HG03066 (cell line): ENCODE data around the gene PCNX2.

Experiments
- ATAC-seq: cut with Tn5 transposase; IDR thresholded peaks from one replicate; pipeline ENCODE4 v1.9.1; 2021; ENCODE audit warnings: low read depth; ENCODE audit not compliant: unreplicated experiment

The PCNX2 gene, protein sequence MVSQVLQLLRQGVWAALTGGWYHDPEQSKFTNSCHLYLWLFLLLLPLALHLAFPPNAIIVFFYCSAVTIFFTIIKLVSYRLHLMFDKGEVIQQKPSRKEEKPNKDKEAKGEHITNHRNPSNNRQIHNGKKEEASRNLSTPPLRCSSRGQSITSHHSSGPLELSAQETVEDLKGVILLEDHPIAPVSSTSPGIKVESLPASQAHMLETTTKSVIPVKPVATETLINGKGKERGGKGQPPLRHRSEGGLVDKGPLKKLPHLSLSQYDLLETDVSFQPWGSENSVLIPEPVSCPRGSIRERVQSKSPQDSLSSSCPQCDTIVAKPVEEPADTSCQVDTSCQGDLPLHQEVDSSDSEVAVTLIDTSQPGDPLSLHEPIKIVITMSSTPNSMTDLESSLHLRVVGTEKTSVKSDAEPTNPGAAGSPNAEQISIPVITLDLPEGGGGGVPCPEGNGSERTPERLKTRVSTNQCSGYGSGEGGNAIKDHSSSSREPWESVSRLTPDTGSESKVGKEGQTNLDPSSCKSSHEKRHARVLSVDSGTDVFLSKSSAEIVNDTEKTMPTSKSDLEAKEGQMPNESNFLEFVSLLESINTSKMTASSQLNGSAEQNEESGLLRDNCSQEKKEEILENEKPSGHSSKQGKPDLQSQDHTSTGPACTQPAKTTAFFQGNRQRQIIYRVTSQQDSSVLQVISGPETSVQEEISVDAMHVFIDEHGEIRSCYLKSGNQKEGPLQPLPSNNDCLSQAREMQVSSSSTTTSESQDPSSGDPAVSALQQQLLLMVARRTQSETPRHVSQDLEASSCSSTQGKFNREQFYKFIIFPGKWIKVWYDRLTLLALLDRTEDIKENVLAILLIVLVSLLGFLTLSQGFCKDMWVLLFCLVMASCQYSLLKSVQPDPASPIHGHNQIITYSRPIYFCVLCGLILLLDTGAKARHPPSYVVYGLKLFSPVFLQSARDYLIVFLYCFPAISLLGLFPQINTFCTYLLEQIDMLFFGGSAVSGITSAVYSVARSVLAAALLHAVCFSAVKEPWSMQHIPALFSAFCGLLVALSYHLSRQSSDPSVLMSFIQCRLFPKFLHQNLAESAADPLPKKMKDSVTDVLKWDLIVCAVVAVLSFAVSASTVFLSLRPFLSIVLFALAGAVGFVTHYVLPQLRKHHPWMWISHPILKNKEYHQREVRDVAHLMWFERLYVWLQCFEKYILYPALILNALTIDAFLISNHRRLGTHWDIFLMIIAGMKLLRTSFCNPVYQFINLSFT (N-terminal part only)

DNA sequence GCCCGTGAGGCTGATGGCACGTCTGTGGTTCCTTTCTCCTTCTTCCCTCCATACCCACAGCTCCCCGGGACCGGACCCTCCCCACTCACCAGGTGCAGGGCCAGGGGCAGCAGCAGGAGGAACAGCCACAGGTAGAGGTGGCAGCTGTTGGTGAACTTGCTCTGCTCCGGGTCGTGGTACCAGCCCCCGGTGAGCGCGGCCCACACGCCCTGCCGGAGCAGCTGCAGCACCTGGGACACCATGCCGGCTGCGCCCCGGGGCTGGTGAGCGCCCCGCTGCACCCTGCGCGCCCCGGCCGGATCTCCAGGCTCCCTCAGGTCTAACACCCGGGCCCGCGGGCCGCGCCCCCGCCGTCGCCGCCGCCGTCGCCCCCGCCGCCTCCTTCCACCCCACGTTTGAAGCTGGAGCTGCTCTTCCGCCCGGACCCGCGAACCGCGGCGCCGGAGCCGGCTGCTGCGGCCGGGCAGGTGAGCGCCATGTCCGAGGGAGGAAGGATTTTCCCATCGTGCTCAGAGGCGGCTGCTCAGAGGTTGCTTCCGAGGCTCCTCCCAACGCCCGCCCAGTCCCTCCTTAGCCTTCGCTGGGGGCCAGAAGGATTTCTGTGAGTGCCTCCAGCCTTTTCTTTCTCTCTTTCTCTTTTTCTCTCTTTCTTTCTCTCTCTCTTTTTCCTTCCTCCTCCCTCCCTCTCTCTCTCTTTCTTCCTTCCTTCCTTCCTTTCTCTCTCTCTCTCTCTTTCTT, at the start of gene PCNX2:
PCNX2 (minus strand) TSS at position 489 of the 738 bp plus-strand sequence; CDS start at position 242, 247 bp downstream.
- ATAC-seq, result peak; percentile 77

DNA sequence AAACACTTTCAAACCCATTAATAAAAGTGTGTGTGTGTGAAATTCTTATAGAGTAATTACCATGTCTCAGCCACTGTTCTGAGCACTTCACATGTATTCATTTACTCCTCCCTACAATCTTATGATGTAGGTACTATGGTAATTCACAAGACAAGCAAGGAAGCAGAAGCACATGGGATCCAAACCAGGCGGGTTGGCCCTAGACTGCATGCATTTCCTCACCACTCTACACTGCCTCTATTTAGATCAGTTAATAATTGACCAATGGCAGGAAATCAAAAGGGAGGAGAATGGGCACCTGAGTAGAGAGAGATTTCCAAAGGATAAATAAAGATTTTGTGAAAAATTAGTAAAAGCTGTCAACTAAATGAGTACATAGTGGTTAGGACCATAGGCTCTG, 47.7 kb upstream of the PCNX2 start:
- no peak for ATAC-seq

DNA sequence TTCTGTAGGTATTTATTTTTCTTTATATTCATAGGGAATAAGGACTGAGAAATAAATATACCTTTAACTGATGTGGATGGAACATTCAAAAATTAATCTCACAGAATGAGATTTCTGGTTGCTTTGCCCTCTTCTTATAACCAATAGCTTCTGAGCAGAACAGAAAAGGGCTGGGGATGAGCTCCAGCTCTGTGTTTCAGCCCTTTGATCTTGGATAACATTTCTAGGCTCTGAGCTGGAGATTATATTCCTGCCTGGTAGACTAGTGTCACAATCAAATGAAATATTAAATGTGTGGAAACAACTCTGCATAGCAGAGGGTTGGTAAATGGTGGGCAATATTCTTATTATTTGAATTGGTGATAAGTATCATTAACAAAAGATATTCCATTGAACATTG, 46.6 kb upstream of the PCNX2 start:
- ATAC-seq, result no peak

DNA sequence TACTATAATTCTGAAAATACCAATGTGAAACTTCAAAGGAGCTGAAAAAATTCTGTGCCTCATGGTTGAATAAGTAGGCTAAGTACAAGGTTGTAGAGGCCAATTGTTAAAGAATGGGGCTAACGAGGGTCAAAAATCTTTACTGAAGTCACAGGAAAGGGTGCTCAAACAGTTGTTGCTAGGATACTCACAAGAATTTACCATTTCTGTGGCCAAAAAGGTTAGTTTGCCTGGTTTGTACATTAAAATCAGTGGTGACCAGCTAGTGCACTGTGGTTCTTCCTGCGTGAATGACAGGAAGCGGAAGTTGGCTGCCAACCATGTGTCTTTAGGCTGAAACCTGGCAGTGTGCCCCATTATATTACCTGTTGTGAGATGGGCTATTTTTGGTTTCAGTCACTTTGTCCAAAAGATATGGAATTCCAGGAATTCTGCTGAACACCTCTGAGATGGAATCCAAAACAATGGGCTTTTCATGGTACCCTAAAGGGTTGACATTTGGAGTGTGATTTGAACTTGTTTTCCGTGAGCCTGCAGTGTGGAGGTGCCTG, 45.5 kb upstream of the PCNX2 start:
- ATAC-seq, result no peak

DNA sequence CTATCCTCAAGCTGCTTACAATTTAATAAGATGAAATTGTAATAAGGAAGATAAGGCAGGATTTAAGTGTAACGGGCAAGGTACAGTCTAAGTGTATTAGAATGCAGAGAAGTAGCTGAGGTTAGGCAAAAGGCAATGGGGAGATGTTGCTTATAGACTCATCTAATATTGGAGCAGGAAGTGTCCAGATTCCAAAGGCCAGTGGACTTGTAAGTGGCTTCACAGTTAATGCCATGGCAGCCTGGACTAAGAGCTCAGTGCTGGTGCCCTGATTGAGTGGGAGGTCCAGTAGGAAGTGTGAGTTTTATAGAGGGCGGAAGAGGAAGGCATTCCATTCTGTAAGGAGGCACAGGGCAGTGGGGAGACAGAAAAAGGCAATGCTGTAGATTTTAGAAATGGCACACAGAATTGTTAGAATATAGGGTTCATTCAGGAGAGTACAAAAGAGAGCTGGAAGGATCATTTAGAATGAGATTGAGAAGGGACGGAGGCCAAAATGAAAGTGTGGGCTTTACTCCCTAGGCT, 44.6 kb upstream of the PCNX2 start:
- no peak for ATAC-seq

DNA sequence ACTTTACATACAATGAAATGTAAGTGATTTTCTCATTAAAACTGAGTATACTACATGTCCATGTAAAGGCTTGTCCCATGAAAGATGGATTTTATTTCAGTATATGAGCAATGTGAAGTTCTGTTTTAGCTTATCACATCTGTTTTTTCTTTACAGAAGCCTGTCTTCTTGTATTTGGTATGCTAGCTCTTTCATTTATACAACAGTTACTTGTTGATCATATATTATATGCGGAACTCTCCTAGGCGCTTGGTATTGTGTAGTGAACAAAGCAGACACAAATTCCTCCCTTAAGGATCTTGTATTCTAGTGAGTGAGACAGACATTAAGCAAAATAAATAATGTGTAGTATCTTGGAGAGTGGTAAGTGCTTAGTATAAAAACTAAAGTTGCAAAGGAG, 42.6 kb upstream of the PCNX2 start:
- ATAC-seq, result no peak

DNA sequence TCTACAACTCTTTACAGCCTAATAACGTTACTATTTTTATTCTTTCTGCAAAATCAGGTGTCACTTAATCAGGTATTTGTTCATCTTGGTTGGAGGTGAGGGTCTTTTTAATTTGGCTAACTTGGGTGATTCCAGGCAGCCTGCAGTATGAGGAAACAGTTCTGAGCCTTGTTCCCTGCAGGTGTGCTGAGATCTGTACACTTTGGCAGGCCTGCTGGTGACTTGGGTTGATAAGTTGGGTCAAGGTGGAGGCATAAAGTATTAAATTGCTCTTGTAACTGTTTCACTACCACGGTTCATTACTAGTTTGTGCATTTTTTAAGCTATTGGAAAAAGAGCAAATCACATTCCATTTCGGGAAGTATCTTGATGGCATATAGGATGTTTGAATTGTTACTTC, 42.0 kb upstream of the PCNX2 start:
- no peak for ATAC-seq

DNA sequence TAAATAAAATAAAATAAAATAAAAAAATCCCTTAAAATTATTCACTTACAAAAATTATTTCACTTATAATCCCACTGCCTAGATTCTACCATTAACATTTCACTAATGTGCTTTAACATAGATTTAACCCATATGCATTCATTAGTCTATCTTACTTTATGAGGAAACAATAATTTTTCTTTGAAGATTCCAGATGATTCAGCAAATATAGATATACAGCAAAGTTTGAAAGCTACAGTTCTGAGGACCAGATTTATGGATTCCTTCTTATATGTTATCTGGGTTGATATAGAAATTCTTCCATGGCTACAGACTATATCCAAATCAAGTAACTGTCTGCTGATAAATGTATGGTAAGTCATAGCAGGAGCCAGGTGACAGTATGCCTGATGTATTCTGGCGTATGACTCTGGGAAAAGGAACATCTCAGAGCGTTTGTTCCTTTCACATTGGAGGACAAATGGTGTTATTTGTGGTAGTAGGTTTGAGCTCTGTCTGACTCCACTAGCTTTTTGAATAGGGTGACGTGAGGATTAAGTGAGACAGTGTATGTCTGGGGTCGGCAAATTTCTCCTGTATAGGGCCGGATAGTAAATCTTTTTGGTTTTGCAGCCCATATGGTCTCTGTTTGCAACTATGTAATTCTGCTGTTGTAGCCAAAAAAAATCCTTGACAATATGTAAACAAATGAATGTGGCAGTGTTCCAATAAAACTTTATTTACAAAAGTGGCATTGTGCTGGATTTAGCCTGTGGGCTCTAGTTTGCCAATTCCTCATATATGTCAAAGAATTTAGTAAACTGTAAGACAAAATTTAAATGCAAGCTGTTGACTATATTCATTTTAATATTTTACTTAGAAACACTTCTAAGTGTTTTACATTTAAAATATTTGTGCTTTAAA, 41.3 kb upstream of the PCNX2 start:
- no peak for ATAC-seq

DNA sequence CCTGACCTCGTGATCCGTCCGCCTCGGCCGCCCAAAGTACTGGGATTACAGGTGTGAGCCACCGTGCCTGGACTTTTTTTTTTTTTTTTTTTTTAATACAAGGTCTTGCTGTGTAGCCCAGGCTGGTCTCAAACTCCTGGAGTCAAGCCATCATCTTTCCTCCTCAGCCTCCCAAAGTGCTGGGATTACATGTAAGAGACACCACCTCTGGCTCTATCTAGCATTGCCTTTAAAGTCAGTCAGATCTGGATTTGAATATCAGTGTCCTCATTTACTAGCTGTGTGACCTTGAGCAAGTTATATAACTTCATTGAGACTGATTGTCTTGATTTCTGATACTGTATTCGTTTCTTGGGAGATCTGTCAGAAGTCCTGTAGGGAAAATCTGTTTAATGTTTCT, 38.6 kb upstream of the PCNX2 start:
- ATAC-seq, result no peak

DNA sequence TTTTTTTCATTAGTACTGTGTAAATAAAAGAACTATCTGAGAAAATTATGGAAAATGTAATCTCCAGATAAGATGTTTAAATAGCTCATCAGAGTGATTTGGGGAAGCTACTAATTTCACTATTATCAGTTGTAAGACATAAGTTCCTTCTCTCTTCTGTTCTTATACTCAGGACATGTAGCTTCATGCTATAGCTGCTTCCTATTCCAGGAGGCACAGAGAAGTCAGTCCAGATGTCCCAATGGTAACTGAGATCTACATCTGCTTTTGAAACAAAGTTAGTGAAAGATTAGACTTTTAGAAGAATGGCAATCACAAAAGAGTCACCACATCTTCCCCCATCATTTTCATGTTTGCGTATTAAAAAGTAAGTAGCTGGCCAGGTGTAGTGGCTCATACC, 37.6 kb upstream of the PCNX2 start:
- no peak for ATAC-seq

DNA sequence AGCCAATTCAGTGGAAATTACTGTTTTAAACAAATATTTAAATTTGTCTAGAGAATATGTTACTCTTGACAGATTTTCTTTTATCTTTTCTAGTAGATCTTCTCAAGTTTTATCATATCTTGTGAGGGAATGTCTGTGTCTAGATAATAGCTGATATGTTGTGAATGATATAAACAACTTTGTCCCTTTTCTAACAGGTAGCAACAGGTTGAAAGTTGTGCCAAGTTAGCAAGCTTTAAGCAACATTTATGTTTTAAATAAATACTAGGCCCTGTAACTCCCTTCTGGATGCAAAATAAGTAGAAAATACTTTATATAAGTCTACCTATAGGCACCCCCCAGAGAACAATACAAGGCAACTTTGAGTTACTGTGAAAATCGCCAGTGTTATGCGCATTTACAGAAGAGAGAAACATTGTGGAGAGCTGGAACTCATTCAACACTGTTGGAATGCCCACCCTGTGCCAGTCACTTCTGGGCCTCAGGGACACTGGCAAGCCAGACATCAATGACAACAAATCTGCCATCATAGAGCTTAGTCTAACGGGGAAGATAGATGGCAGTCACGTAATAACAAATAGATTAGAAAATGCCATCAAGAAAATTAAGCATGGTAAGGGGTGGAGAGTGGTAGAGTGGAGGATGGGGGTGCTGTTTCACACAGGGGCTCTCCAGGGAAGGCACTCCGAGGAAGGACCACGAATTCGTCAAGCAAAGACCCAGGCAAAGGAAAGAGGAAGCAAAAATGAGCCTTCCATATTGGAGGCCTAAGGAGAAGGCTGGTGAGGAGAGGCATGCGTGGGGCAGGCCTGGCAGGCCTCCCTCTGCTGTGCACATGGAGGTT, 36.4 kb upstream of the PCNX2 start:
- ATAC-seq, result no peak

DNA sequence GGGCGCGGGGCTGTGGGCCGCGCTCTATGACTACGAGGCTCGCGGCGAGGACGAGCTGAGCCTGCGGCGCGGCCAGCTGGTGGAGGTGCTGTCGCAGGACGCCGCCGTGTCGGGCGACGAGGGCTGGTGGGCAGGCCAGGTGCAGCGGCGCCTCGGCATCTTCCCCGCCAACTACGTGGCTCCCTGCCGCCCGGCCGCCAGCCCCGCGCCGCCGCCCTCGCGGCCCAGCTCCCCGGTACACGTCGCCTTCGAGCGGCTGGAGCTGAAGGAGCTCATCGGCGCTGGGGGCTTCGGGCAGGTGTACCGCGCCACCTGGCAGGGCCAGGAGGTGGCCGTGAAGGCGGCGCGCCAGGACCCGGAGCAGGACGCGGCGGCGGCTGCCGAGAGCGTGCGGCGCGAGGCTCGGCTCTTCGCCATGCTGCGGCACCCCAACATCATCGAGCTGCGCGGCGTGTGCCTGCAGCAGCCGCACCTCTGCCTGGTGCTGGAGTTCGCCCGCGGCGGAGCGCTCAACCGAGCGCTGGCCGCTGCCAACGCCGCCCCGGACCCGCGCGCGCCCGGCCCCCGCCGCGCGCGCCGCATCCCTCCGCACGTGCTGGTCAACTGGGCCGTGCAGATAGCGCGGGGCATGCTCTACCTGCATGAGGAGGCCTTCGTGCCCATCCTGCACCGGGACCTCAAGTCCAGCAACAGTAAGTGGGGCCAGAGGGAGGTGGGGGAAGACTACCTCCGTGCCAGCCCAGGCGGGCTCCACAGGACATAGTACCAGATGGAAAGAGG, 32.8 kb upstream of the PCNX2 start:
- ATAC-seq, result peak; percentile 24

DNA sequence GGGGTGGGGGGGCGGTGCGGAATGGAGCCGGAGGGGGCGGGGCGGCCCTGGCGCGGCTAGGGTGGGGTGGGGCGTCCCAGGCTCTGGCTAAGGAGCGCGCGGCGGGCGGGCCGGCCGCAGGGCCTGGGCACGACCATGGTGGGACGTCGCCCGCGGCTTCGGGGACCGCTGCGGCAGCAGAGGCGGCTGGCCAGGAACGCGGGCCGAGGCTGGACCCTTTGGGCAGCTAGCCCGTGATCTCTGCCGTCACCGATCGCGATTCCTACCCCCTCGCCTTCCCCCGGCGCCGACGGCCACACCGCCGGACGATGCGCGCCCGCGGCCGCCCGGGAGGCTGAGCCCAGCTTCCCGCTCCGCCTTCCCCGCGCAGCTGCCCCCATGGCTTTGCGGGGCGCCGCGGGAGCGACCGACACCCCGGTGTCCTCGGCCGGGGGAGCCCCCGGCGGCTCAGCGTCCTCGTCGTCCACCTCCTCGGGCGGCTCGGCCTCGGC, 32.2 kb upstream of the PCNX2 start, which contains the start of gene MAP3K21:
MAP3K21 (plus strand) TSS at position 74 of the 491 bp plus-strand sequence; CDS start at position 379, 305 bp downstream.
- peak; percentile 38 for ATAC-seq

DNA sequence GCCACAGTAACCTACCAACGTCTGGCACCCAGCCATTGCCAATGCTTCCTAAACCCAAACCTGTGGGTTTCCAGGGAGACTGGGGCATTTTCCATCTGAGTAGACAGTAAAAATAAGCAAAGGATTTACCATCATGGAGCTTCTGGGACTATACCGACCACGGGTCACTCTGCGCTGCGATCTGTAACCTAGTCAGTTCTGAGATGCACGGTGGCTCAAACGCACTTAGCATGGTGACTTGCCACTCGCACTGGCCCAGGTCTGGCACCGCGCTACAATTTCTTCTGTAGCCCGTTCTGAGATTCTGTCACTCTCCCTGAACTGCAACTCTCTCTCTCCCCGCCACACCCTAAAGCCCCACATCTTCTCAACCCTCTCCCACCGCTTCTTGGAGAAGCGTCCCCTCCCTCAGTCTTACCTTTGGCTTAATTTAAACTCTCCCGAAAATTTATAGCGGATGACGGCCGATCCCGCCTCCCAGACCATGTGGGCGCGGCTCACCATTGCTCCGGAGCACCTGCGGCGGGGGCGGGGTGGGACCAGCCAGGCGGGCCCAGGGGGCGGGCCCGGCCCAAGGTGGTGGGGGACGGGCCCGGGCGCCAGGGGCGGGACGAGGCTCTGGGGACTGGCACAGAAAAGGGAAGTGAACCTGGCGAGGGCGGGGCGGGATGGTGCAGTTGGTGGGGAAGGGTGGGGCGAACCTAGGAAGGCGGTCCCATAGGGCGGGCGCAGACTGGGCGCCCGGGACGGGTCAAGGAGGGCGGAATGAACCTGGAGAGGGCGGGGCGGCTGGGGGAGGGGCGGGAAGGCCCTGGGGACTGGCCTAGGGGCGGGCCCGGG, 31.5 kb upstream of the PCNX2 start:
- ATAC-seq, result peak; percentile 87

DNA sequence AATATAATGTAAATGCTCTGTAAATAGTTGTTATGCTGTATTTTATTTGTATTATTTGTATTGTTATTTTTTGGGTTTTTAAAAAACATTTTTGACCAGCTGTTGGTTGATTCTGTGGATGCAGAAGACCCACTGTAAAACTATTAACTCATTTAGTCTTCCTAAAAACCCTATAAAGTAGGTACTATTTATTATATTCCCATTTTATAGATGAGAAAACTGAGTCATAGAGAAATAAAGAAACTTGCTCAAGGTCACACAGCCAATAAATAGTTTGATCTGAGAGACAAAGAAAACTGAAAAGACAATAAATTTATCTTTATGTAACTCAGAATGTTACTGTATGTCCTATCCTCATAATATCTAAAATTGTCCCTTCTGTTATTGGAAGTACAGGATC, 30.8 kb upstream of the PCNX2 start:
- ATAC-seq, result no peak

DNA sequence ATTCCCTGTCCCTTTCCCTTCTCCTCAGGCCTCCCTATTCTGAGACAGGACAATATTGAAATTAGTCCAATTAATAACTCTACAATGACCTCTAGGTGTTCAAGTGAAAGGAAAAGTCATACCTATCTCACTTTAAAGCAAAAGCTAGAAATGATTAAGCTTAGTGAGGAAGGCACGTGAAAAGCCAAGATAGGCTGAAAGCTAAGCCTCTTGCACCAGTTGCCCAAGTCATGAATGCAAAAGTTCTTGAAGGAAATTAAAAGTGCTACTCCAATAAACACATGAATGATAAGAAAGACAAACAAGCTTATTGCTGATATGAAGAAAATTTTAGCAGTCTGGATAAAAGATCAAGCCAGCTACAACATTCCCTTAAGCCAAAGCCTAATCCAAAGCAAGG, 28.2 kb upstream of the PCNX2 start:
- ATAC-seq, result no peak
